Natural killer cell (primary cell): ENCODE data around the gene MME. TPM values are rescaled to one million over a fixed set of nuclear protein-coding genes. Genes with fewer than 3 reads are reported as not detected.

ENCODE experiments used
- ATAC-seq, 3 donors: fragments of 150-1000 bp in 2 of 3; fragments of 200-7000 bp in 1 of 3; cut with Tn5 transposase; 1 replicate in 1 of 3; 2 replicates in 2 of 3; pipeline ENCODE4 v1.10.0; 2021; ENCODE audit warnings: mild to moderate bottlenecking in 2 of 3, moderate library complexity in 2 of 3
- DNase-seq, 2 donors: peaks; one replicate each; pipeline versions ENCODE4 v3.0.0 to v3.0.0-alpha.2; 2013 to 2021; ENCODE audit warnings: mixed read lengths in 1 of 2
- H3K27ac ChIP-seq: one replicate; pipeline ENCODE4 v1.5.1; 2013; ENCODE audit warnings: mild to moderate bottlenecking, low read length
- H3K27me3 ChIP-seq: one replicate; pipeline ENCODE4 v1.6.1; 2013; ENCODE audit warnings: low read length; ENCODE audit not compliant: control insufficient read depth, insufficient read depth
- H3K36me3 ChIP-seq: one replicate; pipeline ENCODE4 v1.6.1; 2013; ENCODE audit warnings: low read length; ENCODE audit not compliant: control insufficient read depth, insufficient read depth
- H3K4me1 ChIP-seq: one replicate; pipeline ENCODE4 v1.6.1; 2013; ENCODE audit warnings: low read length; ENCODE audit not compliant: control insufficient read depth, insufficient read depth
- H3K4me3 ChIP-seq: one replicate; pipeline ENCODE4 v1.5.1; 2013; ENCODE audit warnings: low read length
- H3K9me3 ChIP-seq: one replicate; pipeline ENCODE4 v1.6.1; 2013; ENCODE audit warnings: low read length; ENCODE audit not compliant: control insufficient read depth, insufficient read depth
- H3K27ac Mint-ChIP-seq, 2 donors: one replicate each; pipeline ENCODE4 v1.8.0; 2022; ENCODE audit warnings: mild to moderate bottlenecking in 2 of 2, mixed read lengths in 2 of 2, moderate library complexity in 1 of 2
- H3K27me3 Mint-ChIP-seq, 2 donors: one replicate each; pipeline ENCODE4 v1.8.0; 2022; ENCODE audit warnings: low read depth in 2 of 2, mixed read lengths in 2 of 2
- H3K36me3 Mint-ChIP-seq: one replicate; pipeline ENCODE4 v1.8.0; 2022; ENCODE audit warnings: mixed read lengths
- H3K4me1 Mint-ChIP-seq, 2 donors: one replicate each; pipeline ENCODE4 v1.8.0; 2022; ENCODE audit warnings: mixed read lengths in 2 of 2
- H3K4me3 Mint-ChIP-seq: one replicate; pipeline ENCODE4 v1.8.0; 2022; ENCODE audit warnings: mild to moderate bottlenecking, moderate library complexity, mixed read lengths
- H3K9me3 Mint-ChIP-seq, 2 donors: one replicate each; pipeline ENCODE4 v1.8.0; 2022; ENCODE audit warnings: mixed read lengths in 2 of 2
- CTCF ChIP-seq: fragments of 200-600 bp; IDR thresholded peaks from one replicate; pipeline ENCODE4 v1.8.0; 2022; ENCODE audit warnings: antibody characterized with exemption
- WGBS: methylation state at CpG from one replicate; pipeline ENCODE4 v1.1.7; 2013; ENCODE audit warnings: missing lambda C conversion rate; ENCODE audit not compliant: insufficient coverage; 5-methylcytosine and 5-hydroxymethylcytosine counted together
- intact Hi-C: fragments of 100-400 bp; cut with micrococcal nuclease; formaldehyde crosslinking; loops from one replicate; pipeline ENCODE4 v1.14.2; 2022
- total RNA-seq, 4 donors: library from RNA; stranded (reverse); fragments of 120-200 nt in 1 of 4; gene quantifications; one replicate each; pipeline versions ENCODE4 v1.2.3 to v1.2.4, GENCODE V29; 2013 to 2022

Gene MME
- total RNA-seq, 3 donors from 2014 or later (not counting 1 experiment from before 2014, with no cell fraction given) = 0.16 to 6.1 TPM; not detected in 1

- no peak for TF ChIP-seq CTCF
- no peak overlapping the region for H3K4me3 ChIP-seq
- WGBS = 74% methylated on average over 4 of the region's 5 CpGs
- Mint-ChIP-seq H3K27me3 (no peaks in the 10 kb centered on the region), H3K36me3 (no peaks in the 10 kb centered on the region), H3K27ac (no peak overlapping the region), H3K9me3 (peaks cover 0 to 10% of the 10 kb centered on the region in 2 donors), H3K4me3 (no peak overlapping the region), H3K4me1 (no peaks in the 10 kb centered on the region)
- H3K36me3 ChIP-seq = no peaks in the 10 kb centered on the region
- H3K4me1 ChIP-seq = no peaks in the 10 kb centered on the region
- intact Hi-C loops = no loop called here
- DNase-seq = no peak
- H3K27ac ChIP-seq = no peak overlapping the region
- no peaks in the 10 kb centered on the region for H3K27me3 ChIP-seq
- H3K9me3 ChIP-seq = no peaks in the 10 kb centered on the region
- no peak for ATAC-seq
Observed at GRCh38 chr3:155217591-155217990, 137.5 kb downstream of the MME start.

GRCh38 chr3:155218462-155218861, 138.3 kb downstream of the MME start:
- no peak overlapping the region for H3K27ac Mint-ChIP-seq
- Histone ChIP-seq H3K4me3 (no peak overlapping the region), H3K36me3 (no peaks in the 10 kb centered on the region), H3K27ac (no peak overlapping the region), H3K9me3 (no peaks in the 10 kb centered on the region), H3K4me1 (no peaks in the 10 kb centered on the region), H3K27me3 (no peaks in the 10 kb centered on the region)
- no peaks in the 10 kb centered on the region for H3K4me1 Mint-ChIP-seq
- no peak for DNase-seq
- H3K9me3 Mint-ChIP-seq = peaks cover 0 to 10% of the 10 kb centered on the region in 2 donors
- no peak for TF ChIP-seq CTCF
- ATAC-seq = no peak
- 86% methylated on average over 7 of the region's 7 CpGs for WGBS
- intact Hi-C loops = no loop called here
- H3K36me3 Mint-ChIP-seq = no peaks in the 10 kb centered on the region
- no peak overlapping the region for H3K4me3 Mint-ChIP-seq
- no peaks in the 10 kb centered on the region for H3K27me3 Mint-ChIP-seq

GRCh38 chr3:155219106-155219505, 139.0 kb downstream of the MME start:
- H3K4me3 Mint-ChIP-seq = no peak overlapping the region
- no peak overlapping the region for H3K4me3 ChIP-seq
- no peaks in the 10 kb centered on the region for H3K36me3 Mint-ChIP-seq
- no peak overlapping the region for H3K27ac Mint-ChIP-seq
- no peak for TF ChIP-seq CTCF
- H3K27ac ChIP-seq = no peak overlapping the region
- H3K27me3 ChIP-seq = no peaks in the 10 kb centered on the region
- intact Hi-C loops = no loop called here
- DNase-seq (no peak), ATAC-seq (no peak)
- H3K4me1 Mint-ChIP-seq = no peaks in the 10 kb centered on the region
- no CpG with 5 or more reads among the region's 1 CpG for WGBS
- H3K36me3 ChIP-seq = no peaks in the 10 kb centered on the region
- no peaks in the 10 kb centered on the region for H3K27me3 Mint-ChIP-seq
- H3K9me3 ChIP-seq = no peaks in the 10 kb centered on the region
- H3K9me3 Mint-ChIP-seq = peaks cover 0 to 12% of the 10 kb centered on the region in 2 donors
- H3K4me1 ChIP-seq = no peaks in the 10 kb centered on the region

GRCh38 chr3:155225417-155225816, 145.3 kb downstream of the MME start:
- TF ChIP-seq CTCF = no peak
- Mint-ChIP-seq H3K9me3 (peaks cover 0 to 9% of the 10 kb centered on the region in 2 donors), H3K27me3 (no peaks in the 10 kb centered on the region), H3K36me3 (no peaks in the 10 kb centered on the region), H3K27ac (no peak overlapping the region), H3K4me1 (no peaks in the 10 kb centered on the region), H3K4me3 (no peak overlapping the region)
- no peaks in the 10 kb centered on the region for H3K27me3 ChIP-seq
- H3K4me1 ChIP-seq = no peaks in the 10 kb centered on the region
- H3K36me3 ChIP-seq = no peaks in the 10 kb centered on the region
- no peak overlapping the region for H3K4me3 ChIP-seq
- 94% methylated on average over 5 of the region's 5 CpGs for WGBS
- DNase-seq = no peak
- no peak overlapping the region for H3K27ac ChIP-seq
- H3K9me3 ChIP-seq = no peaks in the 10 kb centered on the region
- ATAC-seq = no peak
- intact Hi-C loops = no loop called here
